ENCODE measurements around the gene ZNF385C. TPM values are rescaled to one million over a fixed set of nuclear protein-coding genes. Genes with fewer than 3 reads are reported as not detected.

Gene ZNF385C
- total RNA-seq, 4 donors from 2014 or later = 0.26 to 0.78 TPM; not detected in 2

- in situ Hi-C loops (cut with MboI; ENCODE audit: low sequenced_read_pairs in 4 of 4) = no loop called here
- intact Hi-C loops (cut with DNase I; ENCODE audit: low total_unique reads) = loop anchor here (2.0 kb wide), 1 partner anchor 26 kb away; no protein-coding TSS in a partner anchor
- no peak for DNase-seq
- ATAC-seq = peak in 1 of 2 donors; percentile 11
- TF ChIP-seq CTCF (IDR thresholded peaks at IDR 0.05 in 4 of 5, conservative IDR thresholded peaks at IDR 0.05 in 1 of 5) (no peak), POLR2A (IDR thresholded peaks at IDR 0.05) (no peak)
- Histone ChIP-seq H3K36me3 (no peaks in the 10 kb centered on the region), H3K9me3 (no peaks in the 10 kb centered on the region), H3K27ac (no peak overlapping the region), H3K27me3 (peaks cover 0 to 4% (median 0%) of the 10 kb centered on the region in 3 donors), H3K4me1 (peaks cover 0 to 3% of the 10 kb centered on the region in 2 donors), H3K4me3 (peak overlapping the region; percentile 55 to 71 (median 64))
Measured at GRCh38 chr17:42051013-42051400, 47.3 kb downstream of the ZNF385C start.

GRCh38 chr17:42050393-42051012, 47.8 kb downstream of the ZNF385C start, which contains the start of gene C17orf113:
Gene C17orf113, minus strand, starts transcription at chr17:42050601. Its CDS starts 7,225 bp downstream, at chr17:42043376.
- DNase-seq = peak; percentile 10 to 41
- peak; percentile 74 for ATAC-seq
- intact Hi-C loops (cut with DNase I; ENCODE audit: low total_unique reads) = loop anchor here (2.0 kb wide), 1 partner anchor 26 kb away; no protein-coding TSS in a partner anchor
- H3K27ac ChIP-seq = peak within 1 kb of the TSS; percentile 12 to 47 (median 35)
- in situ Hi-C loops (cut with MboI; ENCODE audit: low sequenced_read_pairs in 4 of 4) = no loop called here
- no peaks in the 10 kb centered on the region for H3K9me3 ChIP-seq
- TF ChIP-seq CTCF (IDR thresholded peaks at IDR 0.05 in 4 of 5, conservative IDR thresholded peaks at IDR 0.05 in 1 of 5) = peak in 1 of 5 experiments; percentile 49
- TF ChIP-seq POLR2A (IDR thresholded peaks at IDR 0.05) = no peak
- peaks cover 0 to 3% of the 10 kb centered on the region in 2 donors for H3K4me1 ChIP-seq
- H3K36me3 ChIP-seq = no peaks in the 10 kb centered on the region
- H3K4me3 ChIP-seq = peak within 1 kb of the TSS; percentile 59 to 86 (median 70)
- H3K27me3 ChIP-seq = peaks cover 0 to 4% (median 0%) of the 10 kb centered on the region in 3 donors

GRCh38 chr17:42049834-42050392, 48.4 kb downstream of the ZNF385C start:
- H3K4me1 ChIP-seq = peaks cover 0 to 3% of the 10 kb centered on the region in 2 donors
- intact Hi-C loops (cut with DNase I; ENCODE audit: low total_unique reads) (loop anchor here (2.0 kb wide), 1 partner anchor 25 kb away; no protein-coding TSS in a partner anchor), in situ Hi-C loops (cut with MboI; ENCODE audit: low sequenced_read_pairs in 4 of 4) (no loop called here)
- H3K27me3 ChIP-seq = peaks cover 0 to 4% (median 0%) of the 10 kb centered on the region in 3 donors
- peak overlapping the region; percentile 12 to 47 (median 35) for H3K27ac ChIP-seq
- H3K9me3 ChIP-seq = no peaks in the 10 kb centered on the region
- TF ChIP-seq CTCF (IDR thresholded peaks at IDR 0.05 in 4 of 5, conservative IDR thresholded peaks at IDR 0.05 in 1 of 5) (peak in 1 of 5 experiments; percentile 20), POLR2A (IDR thresholded peaks at IDR 0.05) (no peak)
- DNase-seq = no peak
- no peaks in the 10 kb centered on the region for H3K36me3 ChIP-seq
- H3K4me3 ChIP-seq = peak overlapping the region; percentile 59 to 86 (median 70)
- ATAC-seq = peak; percentile 21 to 47

GRCh38 chr17:42047343-42047742, 50.9 kb downstream of the ZNF385C start:
- H3K4me1 ChIP-seq = peaks cover 0 to 3% of the 10 kb centered on the region in 2 donors
- no peaks in the 10 kb centered on the region for H3K9me3 ChIP-seq
- no peaks in the 10 kb centered on the region for H3K27me3 ChIP-seq
- TF ChIP-seq CTCF (IDR thresholded peaks at IDR 0.05 in 4 of 5, conservative IDR thresholded peaks at IDR 0.05 in 1 of 5) (no peak), POLR2A (IDR thresholded peaks at IDR 0.05) (no peak)
- ATAC-seq = no peak
- no peak for DNase-seq
- H3K36me3 ChIP-seq = no peaks in the 10 kb centered on the region
- no peak overlapping the region for H3K27ac ChIP-seq
- intact Hi-C loops (cut with DNase I; ENCODE audit: low total_unique reads) = no loop called here
- no peak overlapping the region for H3K4me3 ChIP-seq
- in situ Hi-C loops (cut with MboI; ENCODE audit: low sequenced_read_pairs in 4 of 4) = no loop called here

Data from gastrocnemius medialis (tissue), 4 donors.